Measurements from ENCODE around the gene ERMARD.
"Not testable (repeated sequence)": the region's sequence is repeated elsewhere in the genome, so short reads cannot be mapped to it uniquely, and the experiment has no call there.

The ERMARD gene

GRCh38 chr6:169763308-169763707 is 11.9 kb downstream of the ERMARD start:
- no peak for TF ChIP-seq CTCF (IDR thresholded peaks at IDR 0.05; ENCODE audit: insufficient read depth, missing control alignments)
- FAIRE-seq (no peak), DNase-seq (ENCODE audit: insufficient read length, low spot score) (no peak)

GRCh38 chr6:169763881-169764280 is 12.5 kb downstream of the ERMARD start:
- FAIRE-seq (no peak), DNase-seq (ENCODE audit: insufficient read length, low spot score) (no peak)
- no peak for TF ChIP-seq CTCF (IDR thresholded peaks at IDR 0.05; ENCODE audit: insufficient read depth, missing control alignments)

- FAIRE-seq; DNase-seq (ENCODE audit: insufficient read length, low spot score): not testable (repeated sequence)
Observed at GRCh38 chr6:169765789-169766188, 14.4 kb downstream of the ERMARD start.

GRCh38 chr6:169766232-169766631 is 14.8 kb downstream of the ERMARD start:
- TF ChIP-seq CTCF (IDR thresholded peaks at IDR 0.05; ENCODE audit: insufficient read depth, missing control alignments), result no peak
- FAIRE-seq (no peak), DNase-seq (ENCODE audit: insufficient read length, low spot score) (no peak)

- TF ChIP-seq CTCF (IDR thresholded peaks at IDR 0.05; ENCODE audit: insufficient read depth, missing control alignments), result no peak
- DNase-seq (ENCODE audit: insufficient read length, low spot score), result no peak
- FAIRE-seq, result no peak
Observed at GRCh38 chr6:169766921-169767736, 15.7 kb downstream of the ERMARD start.

GRCh38 chr6:169774347-169774746 is 22.9 kb downstream of the ERMARD start:
- FAIRE-seq, result no peak
- no peak for DNase-seq (ENCODE audit: insufficient read length, low spot score)
- TF ChIP-seq CTCF (IDR thresholded peaks at IDR 0.05; ENCODE audit: insufficient read depth, missing control alignments), result no peak

- TF ChIP-seq CTCF (IDR thresholded peaks at IDR 0.05; ENCODE audit: insufficient read depth, missing control alignments), result no peak
- DNase-seq (ENCODE audit: insufficient read length, low spot score) (no peak), FAIRE-seq (no peak)
Observed at GRCh38 chr6:169775321-169775720, 23.9 kb downstream of the ERMARD start.

Data from D721Med (cell line).